Skin epidermis (tissue), 12 donors: ENCODE data around the gene SHC2.
"Not testable (repeated sequence)": the region's sequence is repeated elsewhere in the genome, so short reads cannot be mapped to it uniquely, and the experiment has no call there.

Experiments
- H3K27ac ChIP-seq, 21 experiments: fragments of 200-600 bp; sonication (generic) in 11 of 21; one replicate each; pipeline ENCODE4 v1.5.0; 2020; ENCODE audit warnings: mild to moderate bottlenecking in 3 of 21, inconsistent platforms in 2 of 21, moderate library complexity in 2 of 21
- H3K4me3 ChIP-seq, 7 experiments: fragments of 200-600 bp; sonication (generic) in 2 of 7; one replicate each; pipeline ENCODE4 v1.5.0; 2020; ENCODE audit warnings: inconsistent platforms in 2 of 7, mild to moderate bottlenecking in 2 of 7, moderate library complexity in 1 of 7

SHC2 gene

DNA sequence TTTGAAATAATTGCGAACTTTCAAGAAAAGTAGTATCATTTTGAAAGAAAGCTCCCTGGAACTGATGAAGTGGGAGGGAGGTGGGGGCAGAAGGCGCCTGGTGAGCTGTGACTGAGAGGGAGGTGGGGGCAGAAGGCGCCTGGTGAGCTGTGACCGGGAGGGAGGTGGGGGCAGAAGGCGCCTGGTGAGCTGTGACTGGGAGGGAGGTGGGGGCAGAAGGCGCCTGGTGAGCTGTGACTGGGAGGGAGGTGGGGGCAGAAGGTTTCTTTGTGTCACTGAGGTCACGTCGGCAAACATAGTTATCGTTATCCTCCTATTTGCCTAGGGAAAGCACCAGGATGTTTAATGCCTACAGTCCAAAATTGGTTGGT lies 76.0 kb downstream of the SHC2 start:
- Histone ChIP-seq H3K4me3 (no peak overlapping the region), H3K27ac (no peak overlapping the region)

DNA sequence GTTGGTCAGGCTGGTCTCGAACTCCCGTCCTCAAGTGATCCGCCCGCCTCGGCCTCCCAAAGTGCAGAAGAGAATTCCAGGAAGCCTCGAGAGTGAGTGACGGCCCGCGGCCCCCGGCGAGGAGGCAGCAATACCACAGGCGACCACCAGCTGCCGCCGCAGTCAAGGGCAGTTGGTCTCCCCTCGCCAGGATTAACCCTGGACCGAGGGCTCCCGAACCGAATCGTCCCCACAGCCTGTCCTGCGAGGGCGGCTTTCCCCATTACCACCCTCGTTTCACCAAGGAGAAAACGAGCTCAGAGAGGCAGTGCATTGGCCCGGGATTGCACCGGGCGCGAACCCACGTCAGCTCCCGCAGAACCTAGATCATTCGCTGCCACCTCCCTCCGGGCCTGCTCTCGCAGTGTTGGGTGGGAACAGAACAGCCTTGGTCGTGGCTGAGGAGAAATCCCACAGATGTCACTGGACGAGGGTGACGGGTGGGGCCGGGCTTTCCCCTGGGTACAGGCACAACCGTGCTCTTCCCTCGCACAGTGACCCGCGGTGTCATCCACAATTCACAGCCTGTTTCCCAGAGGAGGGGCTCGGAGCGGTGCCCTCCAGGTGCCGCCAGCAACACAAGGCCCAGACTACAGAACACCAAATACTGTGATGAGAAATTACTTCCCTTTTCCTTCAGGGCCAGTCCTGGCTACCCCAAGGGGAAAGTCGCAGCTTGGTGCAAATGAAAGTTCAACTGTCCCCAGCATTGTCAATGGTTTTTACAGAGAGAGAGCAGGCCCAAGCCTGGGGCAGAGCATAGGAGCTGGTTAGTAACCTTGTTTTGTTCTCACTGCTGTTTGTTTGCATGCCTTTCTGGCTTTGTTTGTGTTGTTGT lies 76.7 kb downstream of the SHC2 start:
- Histone ChIP-seq H3K4me3 (no peak overlapping the region), H3K27ac (no peak overlapping the region)

DNA sequence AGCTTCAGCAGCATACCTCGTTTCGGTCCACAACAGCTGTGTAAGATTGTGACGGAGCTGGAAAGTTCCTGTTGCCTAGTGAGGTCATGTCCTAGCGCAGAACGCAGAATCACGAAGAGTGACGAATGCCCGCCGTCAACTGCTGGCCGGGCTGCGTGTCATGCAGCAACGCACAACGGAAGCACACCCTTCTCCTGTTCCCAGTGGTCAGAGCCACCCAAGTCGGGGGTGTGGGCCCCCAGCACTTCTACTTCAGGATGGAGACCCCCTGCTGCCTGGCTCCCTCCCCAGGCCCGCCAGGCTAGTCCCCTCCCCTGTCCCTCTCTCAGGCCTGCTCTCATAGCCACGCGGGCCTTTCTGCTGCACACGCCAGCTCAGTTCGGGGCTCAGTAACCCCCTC lies 77.8 kb downstream of the SHC2 start:
- H3K27ac ChIP-seq = no peak overlapping the region
- H3K4me3 ChIP-seq = no peak overlapping the region

DNA sequence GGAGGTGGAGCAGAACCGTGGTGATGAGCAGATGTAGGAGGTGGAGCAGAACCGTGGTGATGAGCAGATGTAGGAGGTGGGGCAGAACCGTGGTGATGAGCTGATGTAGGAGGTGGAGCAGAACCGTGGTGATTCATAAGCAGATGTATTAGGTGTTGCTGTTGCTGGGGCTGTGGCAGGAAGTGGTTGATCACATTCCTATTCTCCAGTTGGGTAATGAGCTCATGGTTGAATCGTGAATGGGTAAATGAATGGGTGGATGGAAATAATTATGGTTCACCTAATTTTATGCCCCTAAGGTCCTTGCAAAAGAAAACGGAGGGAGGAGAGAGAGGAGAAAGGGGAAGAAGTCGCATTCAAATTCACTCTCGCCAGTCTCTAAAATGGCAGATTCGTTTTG lies 78.3 kb downstream of the SHC2 start:
- H3K4me3 ChIP-seq, H3K27ac ChIP-seq: not testable (repeated sequence)

GRCh38 chr19:381901-382300 lies 78.9 kb downstream of the SHC2 start:
- not testable (repeated sequence) for H3K27ac ChIP-seq, H3K4me3 ChIP-seq

DNA sequence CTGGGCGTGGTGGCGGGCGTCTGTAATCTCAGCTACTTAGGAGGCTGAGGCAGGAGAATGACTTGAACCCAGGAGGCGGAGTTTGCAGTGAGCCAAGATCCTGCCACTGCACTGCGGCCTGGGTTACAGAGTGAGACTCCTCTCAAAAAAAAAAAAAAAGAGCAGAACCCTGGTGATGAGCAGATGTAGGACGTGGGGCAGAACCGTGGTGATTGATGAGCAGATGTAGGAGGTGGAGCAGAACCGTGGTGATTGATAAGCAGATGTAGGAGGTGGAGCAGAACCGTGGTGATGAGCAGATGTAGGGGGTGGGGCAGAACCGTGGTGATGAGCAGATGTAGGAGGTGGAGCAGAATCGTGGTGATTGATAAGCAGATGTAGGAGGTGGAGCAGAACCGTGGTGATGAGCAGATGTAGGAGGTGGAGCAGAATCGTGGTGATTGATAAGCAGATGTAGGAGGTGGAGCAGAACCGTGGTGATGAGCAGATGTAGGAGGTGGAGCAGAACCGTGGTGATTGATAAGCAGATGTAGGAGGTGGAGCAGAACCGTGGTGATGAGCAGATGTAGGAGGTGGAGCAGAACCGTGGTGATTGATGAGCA lies 80.1 kb downstream of the SHC2 start:
- not testable (repeated sequence) for H3K27ac ChIP-seq, H3K4me3 ChIP-seq

- Histone ChIP-seq H3K27ac (no peak overlapping the region), H3K4me3 (no peak overlapping the region)
Observed at GRCh38 chr19:379796-380195, 81.0 kb downstream of the SHC2 start.

DNA sequence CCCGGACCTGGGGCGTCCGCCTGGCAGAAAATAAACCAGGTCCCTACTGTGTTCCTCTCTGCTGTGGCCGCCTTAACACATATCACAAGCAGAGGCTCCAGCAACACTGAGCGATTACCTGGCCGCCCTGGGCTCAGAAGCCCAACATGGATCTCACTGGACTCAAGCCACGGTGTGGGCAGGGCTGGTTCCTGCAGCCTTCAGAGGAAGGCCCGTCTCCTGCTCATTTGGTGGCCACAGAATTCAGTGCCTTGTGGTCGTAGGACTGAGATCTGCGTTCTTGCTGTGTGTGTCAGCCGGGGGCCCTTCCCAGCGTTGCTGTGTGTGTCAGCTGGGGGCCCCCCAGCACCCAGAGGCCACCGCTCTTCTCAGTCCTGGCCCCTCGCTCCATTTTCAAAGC lies 82.1 kb downstream of the SHC2 start:
- no peak overlapping the region for H3K27ac ChIP-seq
- no peak overlapping the region for H3K4me3 ChIP-seq

DNA sequence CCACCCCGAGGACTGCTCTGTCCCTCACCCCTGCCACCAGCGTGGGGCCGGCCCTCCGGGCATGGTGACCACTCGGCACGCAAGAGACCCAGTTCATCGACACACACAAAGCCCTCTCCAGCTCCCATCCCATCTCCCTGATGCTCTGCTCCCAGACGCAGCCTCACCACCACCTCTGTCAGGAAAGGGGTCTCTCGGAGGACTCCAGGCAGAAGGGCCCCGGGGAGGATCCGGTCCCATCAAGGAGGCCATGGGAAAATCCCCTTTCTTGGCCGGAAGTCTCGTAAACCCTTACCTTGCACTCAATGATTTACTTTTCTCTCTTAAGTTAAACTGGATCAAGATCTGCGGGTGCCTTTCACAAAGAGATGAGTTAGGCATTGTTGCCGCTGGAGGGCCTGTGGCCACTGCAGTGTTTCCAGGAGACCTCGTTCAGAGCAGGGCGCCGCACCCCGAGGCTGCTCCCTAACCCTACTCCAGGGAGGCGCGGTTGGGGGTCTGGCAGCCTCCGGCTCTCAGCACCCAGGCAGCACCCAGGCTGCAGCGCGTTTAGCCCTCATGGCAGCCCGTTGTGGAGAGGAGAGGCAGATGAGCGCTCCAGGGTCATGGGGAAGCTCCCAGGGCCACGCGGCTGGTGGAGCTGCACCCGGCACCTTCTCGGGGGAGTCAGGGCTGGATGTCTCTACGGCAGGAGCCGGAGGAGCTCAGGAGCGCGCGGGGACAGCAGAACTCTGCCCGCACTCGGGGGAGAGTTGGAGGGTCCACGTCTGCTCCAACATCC lies 82.8 kb downstream of the SHC2 start:
- H3K4me3 ChIP-seq = no peak overlapping the region
- no peak overlapping the region for H3K27ac ChIP-seq

DNA sequence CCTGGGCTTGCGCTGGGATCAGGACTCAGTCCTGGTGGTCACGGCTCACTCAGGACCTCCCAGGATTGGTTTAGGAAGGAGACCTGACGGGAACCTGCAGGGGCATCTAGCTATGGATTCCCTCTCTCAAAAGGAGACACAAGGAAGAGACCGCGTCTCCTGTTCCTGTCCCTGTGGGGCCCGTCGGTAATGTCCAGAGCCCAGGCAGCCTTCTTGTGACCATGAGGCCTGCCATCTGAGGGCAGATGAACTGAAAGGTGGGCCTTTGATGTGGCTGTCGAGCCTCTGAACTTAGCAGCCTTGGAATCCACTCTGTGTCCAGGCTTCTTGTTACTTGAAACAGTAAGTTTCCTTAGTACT lies 84.7 kb downstream of the SHC2 start:
- Histone ChIP-seq H3K27ac (no peak overlapping the region), H3K4me3 (no peak overlapping the region)

DNA sequence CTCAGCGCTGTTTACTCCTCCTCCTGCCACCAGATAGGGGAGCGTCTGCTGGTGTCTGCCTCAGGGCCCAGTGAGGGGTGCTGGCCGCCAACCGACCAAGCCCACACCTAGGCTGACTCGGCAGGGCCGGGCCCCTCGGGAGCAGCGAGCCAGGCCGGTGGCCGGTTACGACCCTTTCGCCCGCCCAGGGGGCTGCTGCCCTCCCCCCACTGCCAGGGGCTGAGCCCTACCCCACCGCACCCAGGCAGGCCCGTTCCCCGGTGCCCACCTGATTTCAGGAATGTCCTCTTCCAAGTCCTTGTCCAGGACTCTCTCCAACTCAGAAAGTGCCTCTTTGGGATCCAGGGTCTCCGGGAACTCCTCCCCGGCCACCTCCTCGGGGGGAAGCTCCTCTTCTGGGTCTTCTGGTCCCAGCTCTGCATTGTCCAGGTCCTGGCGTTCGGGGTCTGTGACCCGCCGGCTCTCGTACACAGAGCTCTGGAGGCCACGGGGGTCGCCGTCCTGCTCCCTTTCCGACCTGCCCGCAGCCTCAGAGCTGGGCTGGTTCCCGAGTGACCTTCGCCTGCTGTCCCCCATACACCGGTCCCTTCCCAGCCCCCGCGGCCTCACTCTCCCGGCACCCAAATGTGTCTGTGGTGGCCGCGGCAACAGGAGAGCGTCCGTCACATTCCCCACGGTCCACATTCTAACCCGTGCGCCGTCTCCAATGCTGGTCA lies 85.3 kb downstream of the SHC2 start:
- peak overlapping the region in 2 of 7 experiments; percentile 28 to 37 for H3K4me3 ChIP-seq
- H3K27ac ChIP-seq = peak overlapping the region in 3 of 21 experiments; percentile 57 to 72 (median 60)

- Histone ChIP-seq H3K27ac (peak overlapping the region in 8 of 21 experiments; percentile 21 to 83 (median 70)), H3K4me3 (peak overlapping the region in 4 of 7 experiments; percentile 5 to 37 (median 18))
Observed at GRCh38 chr19:374886-375235, 86.0 kb downstream of the SHC2 start.

DNA sequence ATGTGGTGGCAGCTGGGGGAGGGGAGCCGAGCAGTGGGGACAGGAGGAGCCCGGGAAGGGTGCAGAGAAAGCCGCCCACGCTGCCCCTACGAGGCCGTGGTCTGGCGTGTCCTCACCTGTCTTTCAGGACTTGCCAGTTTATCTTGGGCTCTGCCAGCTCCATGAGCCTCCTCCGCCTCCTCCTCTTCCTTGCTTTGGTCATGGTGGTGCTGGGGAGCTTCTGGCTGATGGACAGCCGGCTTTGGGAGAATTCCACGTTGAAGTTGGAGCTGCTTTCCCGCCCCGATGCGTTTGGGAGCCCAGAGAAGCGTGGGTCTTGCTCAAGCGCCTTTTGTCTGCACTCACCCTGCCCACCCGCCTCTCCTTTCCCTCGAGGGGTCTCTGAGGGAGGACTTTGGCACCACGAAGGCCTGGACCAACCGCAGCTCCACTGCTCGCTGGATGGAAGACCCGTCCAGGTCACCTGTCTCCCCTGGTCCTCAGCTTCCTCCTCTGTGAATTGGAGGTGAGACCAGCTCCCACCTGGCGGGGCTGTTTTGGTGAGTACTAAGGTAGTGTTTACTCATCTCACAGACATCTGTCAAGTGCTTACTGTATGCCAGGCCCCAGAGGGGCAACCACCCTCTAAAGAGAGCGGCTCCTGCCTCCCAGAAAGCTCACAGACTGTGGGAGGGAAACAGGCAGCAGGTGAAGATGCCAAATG lies 86.5 kb downstream of the SHC2 start:
- peak overlapping the region in 5 of 7 experiments; percentile 3 to 37 (median 9) for H3K4me3 ChIP-seq
- H3K27ac ChIP-seq = peak overlapping the region in 12 of 21 experiments; percentile 22 to 83 (median 58)

DNA sequence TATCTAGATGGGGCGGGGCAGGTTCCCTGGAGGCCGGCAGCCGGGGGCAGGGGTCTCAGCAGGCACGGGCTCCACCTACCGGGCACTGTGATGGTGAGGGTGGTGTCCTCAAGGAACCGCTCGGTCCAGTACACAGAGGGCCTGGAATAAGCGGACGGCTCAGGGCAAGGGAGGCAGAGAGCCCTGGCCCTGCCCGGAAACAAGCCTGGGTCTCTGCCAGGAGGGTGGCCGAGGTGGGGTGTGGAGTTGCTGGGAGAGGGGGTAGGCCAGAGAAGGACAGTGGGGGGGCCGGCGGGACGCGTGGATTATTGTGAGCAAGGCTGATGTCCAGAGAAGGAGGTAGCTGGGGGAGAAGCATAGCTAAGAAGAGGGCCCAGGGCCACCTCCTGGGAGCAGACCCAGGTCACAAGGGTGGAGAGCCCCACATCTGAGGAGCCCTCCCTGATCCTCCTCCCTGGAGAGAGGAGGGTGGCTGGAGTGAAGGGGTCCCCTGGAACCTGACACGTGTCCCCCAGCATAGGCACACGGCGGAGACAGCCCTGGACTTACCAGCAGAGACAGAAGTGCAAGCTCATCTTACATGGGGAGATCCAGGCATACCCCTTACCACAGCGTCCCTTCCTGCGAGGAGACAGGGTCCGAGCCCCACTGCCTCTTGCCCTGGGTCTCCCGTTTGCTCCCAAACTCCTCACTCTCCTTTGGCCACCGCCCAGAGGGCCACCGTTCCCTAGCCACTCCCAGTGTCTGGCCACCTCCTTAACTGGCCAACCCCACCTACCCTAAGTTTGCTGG lies 87.2 kb downstream of the SHC2 start:
- peak overlapping the region in 3 of 7 experiments; percentile 3 to 37 (median 28) for H3K4me3 ChIP-seq

GRCh38 chr19:372306-372890 lies 88.4 kb downstream of the SHC2 start:
- H3K27ac ChIP-seq = no peak overlapping the region
- no peak overlapping the region for H3K4me3 ChIP-seq

More for the DNA sequence above, 87.2 kb downstream of the SHC2 start:
- H3K27ac ChIP-seq = peak overlapping the region in 11 of 21 experiments; percentile 11 to 83 (median 56)

DNA sequence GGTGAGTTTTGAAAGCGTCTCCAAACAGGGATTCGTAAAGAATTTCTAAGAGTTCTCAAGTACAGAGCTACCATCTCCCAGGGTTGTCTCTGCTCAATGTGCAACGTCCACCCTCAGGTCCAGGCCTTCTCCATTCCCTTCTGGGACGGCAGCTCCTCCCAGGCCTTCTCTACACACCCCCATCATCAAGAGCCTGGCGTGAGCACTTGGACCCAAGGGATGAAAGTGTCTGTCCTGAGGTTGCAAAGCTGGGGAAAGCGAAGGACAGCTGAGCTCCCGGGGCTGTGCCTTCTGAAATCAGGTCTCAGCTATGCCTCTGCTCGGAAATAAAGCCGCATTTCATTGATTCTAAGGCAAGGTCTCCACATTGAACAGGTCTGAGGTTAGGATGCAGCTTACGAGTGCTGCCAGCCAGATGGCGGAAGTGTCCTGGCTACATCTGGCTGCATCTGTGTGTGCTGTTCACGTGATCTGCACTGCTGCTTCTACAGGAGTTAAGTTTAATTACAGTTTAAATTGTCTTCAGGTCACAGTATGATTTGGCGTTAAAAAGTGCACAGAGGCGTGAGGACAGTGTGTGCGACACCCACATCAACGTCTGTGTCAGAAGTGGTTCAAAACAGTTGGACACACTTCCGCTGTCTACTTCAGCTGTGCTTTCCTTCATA lies 89.2 kb downstream of the SHC2 start:
- Histone ChIP-seq H3K4me3 (no peak overlapping the region), H3K27ac (no peak overlapping the region)

- Histone ChIP-seq H3K27ac (no peak overlapping the region), H3K4me3 (no peak overlapping the region)
Observed at GRCh38 chr19:370641-371330, 90.0 kb downstream of the SHC2 start.
